HG02798 (cell line): ENCODE results near the gene MAPK8.
"Not testable (repeated sequence)": the region's sequence is repeated elsewhere in the genome, so short reads cannot be mapped to it uniquely, and the experiment has no call there.

Source experiments
- ATAC-seq: cut with Tn5 transposase; IDR thresholded peaks from one replicate; pipeline ENCODE4 v1.9.1; 2021; ENCODE audit warnings: mild to moderate bottlenecking; ENCODE audit not compliant: unreplicated experiment, poor library complexity

MAPK8 gene

GRCh38 chr10:48306265-48306869 is at the start of gene MAPK8:
Gene MAPK8 (plus strand): TSS chr10:48306677. CDS start chr10:48401661, 94,984 bp downstream.
- ATAC-seq, result peak; percentile 89

- ATAC-seq, result no peak
Observed at GRCh38 chr10:48257407-48257961, 49.0 kb upstream of the MAPK8 start.

- ATAC-seq, result no peak
Observed at GRCh38 chr10:48258105-48258504, 48.4 kb upstream of the MAPK8 start.

GRCh38 chr10:48266528-48266927 is 39.9 kb upstream of the MAPK8 start:
- peak; percentile 66 for ATAC-seq

GRCh38 chr10:48271047-48271730 is 35.3 kb upstream of the MAPK8 start:
- no peak for ATAC-seq

GRCh38 chr10:48272682-48273081 is 33.8 kb upstream of the MAPK8 start:
- no peak for ATAC-seq

- ATAC-seq, result no peak
Observed at GRCh38 chr10:48273741-48274140, 32.7 kb upstream of the MAPK8 start.

- ATAC-seq, result no peak
Observed at GRCh38 chr10:48274636-48275035, 31.8 kb upstream of the MAPK8 start, which contains the start of gene FRMPD2. Gene FRMPD2 (minus strand): TSS chr10:48274696. CDS start chr10:48274567, 129 bp downstream.

GRCh38 chr10:48277093-48277492 is 29.4 kb upstream of the MAPK8 start:
- no peak for ATAC-seq

- ATAC-seq, result peak; percentile 78
Observed at GRCh38 chr10:48279081-48279751, 27.3 kb upstream of the MAPK8 start.

- not testable (repeated sequence) for ATAC-seq
Observed at GRCh38 chr10:48281697-48282096, 24.8 kb upstream of the MAPK8 start.

GRCh38 chr10:48282829-48283228 is 23.6 kb upstream of the MAPK8 start:
- ATAC-seq, result peak; percentile 77

- ATAC-seq, result no peak
Observed at GRCh38 chr10:48284002-48284546, 22.4 kb upstream of the MAPK8 start.

GRCh38 chr10:48284811-48285210 is 21.7 kb upstream of the MAPK8 start:
- ATAC-seq, result no peak

GRCh38 chr10:48285710-48286109 is 20.8 kb upstream of the MAPK8 start:
- peak; percentile 31 for ATAC-seq

GRCh38 chr10:48286356-48286755 is 20.1 kb upstream of the MAPK8 start:
- no peak for ATAC-seq

GRCh38 chr10:48287417-48288391 is 18.8 kb upstream of the MAPK8 start:
- ATAC-seq, result peak; percentile 71

GRCh38 chr10:48288661-48289060 is 17.8 kb upstream of the MAPK8 start:
- ATAC-seq, result no peak

- peak; percentile 48 for ATAC-seq
Observed at GRCh38 chr10:48289501-48290238, 16.8 kb upstream of the MAPK8 start.
